Suprapubic skin (tissue), 4 donors: ENCODE data around the gene OTUD5.
"Not testable (repeated sequence)": the region's sequence is repeated elsewhere in the genome, so short reads cannot be mapped to it uniquely, and the experiment has no call there.

Experiments
- CTCF ChIP-seq, 2 donors: fragments of 200-600 bp in 1 of 2; fragments of 450-650 bp in 1 of 2; sonication (generic) in 1 of 2; IDR thresholded peaks; one replicate each; pipeline ENCODE4 v1.5.1; 2016 to 2019; ENCODE audit warnings: antibody characterized with exemption in 2 of 2, mild to moderate bottlenecking in 1 of 2, moderate library complexity in 1 of 2
- EP300 ChIP-seq: sonication (generic); formaldehyde crosslinking; IDR thresholded peaks from one replicate; pipeline ENCODE4 v1.6.1; 2017; ENCODE audit warnings: antibody characterized with exemption
- POLR2A ChIP-seq, 2 donors: fragments of 450-650 bp; IDR thresholded peaks; one replicate each; pipeline ENCODE4 v1.6.1; 2017; ENCODE audit warnings: antibody characterized with exemption in 2 of 2, mild to moderate bottlenecking in 2 of 2, moderate library complexity in 2 of 2
- POLR2AphosphoS5 ChIP-seq, 3 donors: sonication (generic); formaldehyde crosslinking; IDR thresholded peaks; one replicate each; pipeline ENCODE4 v1.6.1; 2017; ENCODE audit warnings: antibody characterized with exemption in 3 of 3

GRCh38 chrX:48980341-48980740, 22.9 kb upstream of the OTUD5 start:
- TF ChIP-seq CTCF (IDR thresholded peaks at IDR 0.05); POLR2AphosphoS5 (IDR thresholded peaks at IDR 0.05); EP300; POLR2A (IDR thresholded peaks at IDR 0.05): not testable (repeated sequence)
